GM12878 (cell line): ENCODE results near the gene LRRC40. TPM values are rescaled to one million over a fixed set of nuclear protein-coding genes. Genes with fewer than 3 reads are reported as not detected.

Experiments used
- ATAC-seq: fragments of 200-7000 bp; cut with Tn5 transposase; 3 replicates; pipeline ENCODE4 v1.9.1; 2020; ENCODE audit warnings: mild to moderate bottlenecking, moderate library complexity
- BruUV-seq: library from RNA; stranded (reverse); fragments of 400-500 nt; replicated peaks from 2 replicates; lab custom pipeline; 2021; lab: Mats Ljungman, UMichigan
- CTCF ChIA-PET: fragments of 300-600 bp; sonication (Branson Sonifier 250); formaldehyde crosslinking; extraction: SDS; loops from one replicate; lab custom pipeline; 2021; ENCODE audit warnings: inconsistent platforms; lab: Yijun Ruan, JAX
- POLR2A ChIA-PET: fragments of 350-600 bp; formaldehyde crosslinking; extraction: SDS; loops from one replicate; lab custom pipeline; 2021; ENCODE audit warnings: inconsistent platforms; lab: Charles Lee
- RAD21 ChIA-PET: fragments of 300-600 bp; sonication (Branson Sonifier 250); formaldehyde crosslinking; loops from one replicate; lab custom pipeline; 2023; ENCODE audit warnings: antibody characterized with exemption; ENCODE audit not compliant: unreplicated experiment; lab: Charles Lee
- SMC1A ChIA-PET: fragments of 300-600 bp; sonication (Branson Sonifier 250); formaldehyde crosslinking; loops from one replicate; lab custom pipeline; 2023; ENCODE audit not compliant: unreplicated experiment, uncharacterized antibody; lab: Charles Lee
- DNase-seq: peaks from one replicate; pipeline ENCODE4 v3.0.0-alpha.2; 2011; ENCODE audit warnings: low read depth, low spot score
- FAIRE-seq: peaks from 3 replicates; lab custom pipeline; 2011; peaks lifted over from hg19 to GRCh38; lab: Jason Lieb, UNC
- H2AFZ ChIP-seq: 2 replicates; pipeline ENCODE4 v1.6.0; 2011; ENCODE audit warnings: low read depth, low read length, control low read depth; ENCODE audit not compliant: control insufficient read depth
- H3K27ac ChIP-seq: 2 replicates; pipeline ENCODE4 v1.5.1; 2011; ENCODE audit warnings: control low read depth; ENCODE audit not compliant: control insufficient read depth, insufficient read depth
- H3K27me3 ChIP-seq, 2 experiments: replicated peaks in 1 of 2; 2 replicates each; pipeline versions ENCODE4 v1.6.0 to v1.6.1; 2011; ENCODE audit warnings: low read length in 1 of 2; ENCODE audit not compliant: control insufficient read depth in 2 of 2, insufficient read depth in 2 of 2
- H3K36me3 ChIP-seq, 2 experiments: 2 replicates each; pipeline ENCODE4 v1.5.1; 2011; ENCODE audit warnings: low read length in 1 of 2; ENCODE audit not compliant: control insufficient read depth in 2 of 2, insufficient read depth in 2 of 2
- H3K4me1 ChIP-seq: 2 replicates; pipeline ENCODE4 v1.6.1; 2011; ENCODE audit warnings: mild to moderate bottlenecking, low read length, moderate library complexity, mixed read lengths; ENCODE audit not compliant: control insufficient read depth, insufficient read depth
- H3K4me2 ChIP-seq: 2 replicates; pipeline ENCODE4 v1.6.0; 2011; ENCODE audit warnings: control low read depth; ENCODE audit not compliant: control insufficient read depth, insufficient read depth
- H3K4me3 ChIP-seq: fragments of 200-600 bp; sonication (generic); 2 replicates; pipeline ENCODE4 v1.5.1; 2016
- H3K79me2 ChIP-seq: 2 replicates; pipeline ENCODE4 v1.6.0; 2011; ENCODE audit warnings: low read length; ENCODE audit not compliant: control insufficient read depth, insufficient read depth
- H3K9ac ChIP-seq: 2 replicates; pipeline ENCODE4 v1.8.0; 2011; ENCODE audit warnings: low read length, control low read depth, mixed read lengths; ENCODE audit not compliant: control insufficient read depth, insufficient read depth
- H3K9me3 ChIP-seq: replicated peaks from 3 replicates; pipeline ENCODE4 v1.5.1; 2011; ENCODE audit warnings: mild to moderate bottlenecking, low read length; ENCODE audit not compliant: control insufficient read depth, insufficient read depth
- H4K20me1 ChIP-seq: 2 replicates; pipeline ENCODE4 v1.6.0; 2011; ENCODE audit not compliant: control insufficient read depth, insufficient read depth
- CREB1 ChIP-seq: IDR thresholded peaks from 2 replicates; pipeline ENCODE4 v1.6.1; 2012; ENCODE audit warnings: low read depth, mild to moderate bottlenecking, inconsistent platforms
- FOXM1 ChIP-seq: IDR thresholded peaks from 2 replicates; pipeline ENCODE4 v1.6.1; 2012; ENCODE audit warnings: low read depth, mild to moderate bottlenecking, inconsistent platforms, low read length, moderate library complexity
- MEF2B ChIP-seq: fragments of 450-650 bp; IDR thresholded peaks from 2 replicates; pipeline ENCODE4 v1.6.1; 2018; ENCODE audit warnings: mild to moderate bottlenecking, moderate library complexity; ENCODE audit not compliant: partially characterized antibody, poor library complexity, severe bottlenecking
- POU2F2 ChIP-seq: IDR thresholded peaks from 3 replicates; pipeline ENCODE4 v1.6.1; 2011; ENCODE audit warnings: low read depth, mild to moderate bottlenecking, low read length, borderline replicate concordance
- TAF1 ChIP-seq: IDR thresholded peaks from 2 replicates; pipeline ENCODE4 v1.6.1; 2011; ENCODE audit warnings: mild to moderate bottlenecking, low read depth, low read length, borderline replicate concordance
- YY1 ChIP-seq: IDR thresholded peaks from 2 replicates; pipeline ENCODE4 v1.6.1; 2011; ENCODE audit warnings: low read depth, mild to moderate bottlenecking, low read length
- WGBS: methylation state at CpG from one replicate; pipeline ENCODE4 v1.1.6; 2016; ENCODE audit warnings: low lambda C conversion rate; ENCODE audit not compliant: insufficient replicate concordance, insufficient coverage; ENCODE audit errors: missing lambda C conversion rate; 5-methylcytosine and 5-hydroxymethylcytosine counted together
- in situ Hi-C: fragments of 300-500 bp; cut with MboI; formaldehyde crosslinking; loops from 9 replicates; pipeline ENCODE4 v1.14.3; 2018; ENCODE audit warnings: mixed read lengths
- intact Hi-C: fragments of 100-400 bp; cut with micrococcal nuclease; formaldehyde crosslinking; loops from one replicate; pipeline ENCODE4 v1.14.2; 2022; ENCODE audit not compliant: unreplicated experiment
- polyA plus RNA-seq, 11 experiments: library from polyadenylated mRNA; depleted of rRNA in 4 of 11; unstranded in 6 of 11; stranded (reverse) in 5 of 11; fragments of >200 nt; fragmentation: Nextera tagmentation in 4 of 11; fragmentation: Illumina TruSeq in 1 of 11; extraction: Ambion mirVana in 4 of 11; extraction: Trizol in 1 of 11; gene quantifications; 1 replicate in 1 of 11; 2 replicates in 10 of 11; pipeline versions ENCODE4 v1.2.1 to v1.2.3, GENCODE V29; 2011 to 2016; ENCODE audit warnings: inconsistent platforms in 2 of 11, missing spikeins in 2 of 11, low read depth in 1 of 11
- total RNA-seq, 4 experiments: library from RNA; depleted of rRNA in 3 of 4; stranded (reverse); fragments of >200 nt in 3 of 4; fragmentation: Illumina TruSeq in 1 of 4; extraction: Trizol in 1 of 4; gene quantifications; 2 replicates each; pipeline versions ENCODE4 v1.2.1 to v1.2.3, GENCODE V29; 2013 to 2021

Gene LRRC40
- total and polyA plus RNA-seq, 10 of the 15 experiments (the other 5 are each of a cell fraction or from before 2014, with no cell fraction given) = 19.5 to 44.3 (median 30.9) TPM

DNA sequence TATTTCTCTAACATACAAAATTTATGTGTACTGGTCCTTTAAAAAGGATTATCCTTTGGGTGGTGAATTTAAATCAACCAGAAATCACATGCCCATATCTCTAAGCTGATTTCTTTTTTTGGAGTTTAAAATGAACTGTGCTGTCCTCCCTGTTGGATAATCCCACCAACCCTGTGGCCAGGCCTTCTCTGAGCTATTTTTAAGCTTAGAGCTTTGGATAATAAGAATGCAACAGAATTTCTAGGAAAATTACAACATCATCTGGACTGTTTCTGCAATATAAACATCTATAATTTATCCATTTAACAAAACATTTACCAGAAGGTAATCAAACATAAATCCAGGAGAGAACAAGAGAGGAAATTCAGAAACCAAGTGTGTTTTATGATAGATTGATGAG is 88.3 kb downstream of the LRRC40 start:
- no TSS peak for BruUV-seq
- intact Hi-C loops = no loop called here
- no peak for FAIRE-seq
- SMC1A ChIA-PET = interaction anchor here (1.0 kb wide), 1 partner anchor 9 kb away, joined by 3 read pairs; no protein-coding TSS in a partner anchor
- ATAC-seq = no peak
- Histone ChIP-seq H3K27ac (no peak overlapping the region), H3K4me1 (no peaks in the 10 kb centered on the region), H3K27me3 (no peaks in the 10 kb centered on the region), H3K79me2 (no peaks in the 10 kb centered on the region), H3K4me2 (no peak overlapping the region), H2AFZ (no peak overlapping the region), H3K9me3 (no peaks in the 10 kb centered on the region), H4K20me1 (no peaks in the 10 kb centered on the region), H3K9ac (no peak overlapping the region), H3K4me3 (no peak overlapping the region), H3K36me3 (no peaks in the 10 kb centered on the region)
- CTCF ChIA-PET = interaction anchor here (1.0 to 2.0 kb wide), 3 partner anchors 10 to 17 kb away, joined by 3 to 6 read pairs (median 3); no protein-coding TSS in a partner anchor
- POLR2A ChIA-PET = interaction anchor here (0.7 kb wide), 1 partner anchor 101 kb away, joined by 5 read pairs; no protein-coding TSS in a partner anchor
- RAD21 ChIA-PET = no interaction called here
- TF ChIP-seq CREB1 = no peak
- no peak for TF ChIP-seq TAF1
- no peak for TF ChIP-seq POU2F2
- in situ Hi-C loops = no loop called here
- no peak for DNase-seq

DNA sequence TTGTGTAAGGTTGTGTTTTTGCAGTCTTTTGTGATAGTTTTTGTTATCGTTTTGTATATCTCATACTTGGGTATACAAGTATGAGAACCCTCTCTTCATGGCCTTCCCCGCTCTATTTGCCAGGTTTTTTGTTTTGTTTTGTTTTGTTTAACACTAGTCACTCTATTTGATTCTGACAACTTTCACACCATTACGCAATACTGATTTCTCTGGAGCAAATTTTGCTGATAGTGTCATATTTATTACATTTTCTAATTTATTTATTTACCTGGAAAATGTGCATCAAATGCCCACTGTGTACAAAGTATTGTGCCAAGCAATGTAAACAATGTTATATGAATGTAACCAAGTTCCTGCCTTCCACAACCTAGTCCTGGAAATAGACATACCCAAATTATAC is 90.1 kb downstream of the LRRC40 start:
- ChIA-PET POLR2A (no interaction called here), CTCF (no interaction called here)
- in situ Hi-C loops = no loop called here

More for the DNA sequence above, 90.1 kb downstream of the LRRC40 start:
- Histone ChIP-seq H3K4me1 (no peaks in the 10 kb centered on the region), H3K36me3 (no peaks in the 10 kb centered on the region), H2AFZ (no peak overlapping the region), H3K9me3 (no peaks in the 10 kb centered on the region), H4K20me1 (no peaks in the 10 kb centered on the region), H3K4me2 (no peak overlapping the region), H3K27ac (no peak overlapping the region), H3K9ac (no peak overlapping the region), H3K27me3 (no peaks in the 10 kb centered on the region), H3K79me2 (no peaks in the 10 kb centered on the region), H3K4me3 (no peak overlapping the region)
- ATAC-seq (no peak), DNase-seq (no peak), FAIRE-seq (no peak)
- WGBS = 23% methylated on average over 3 of the region's 3 CpGs
- intact Hi-C loops = no loop called here
- TF ChIP-seq FOXM1 (no peak), MEF2B (no peak), YY1 (no peak)
- SMC1A ChIA-PET = interaction anchor here (0.8 kb wide), 1 partner anchor 164 kb away, joined by 3 read pairs; no protein-coding TSS in a partner anchor
- RAD21 ChIA-PET = no interaction called here
- no TSS peak for BruUV-seq
